ENCODE measurements around the gene AMZ2.
"Not testable (repeated sequence)": the region's sequence is repeated elsewhere in the genome, so short reads cannot be mapped to it uniquely, and the experiment has no call there.

Gene AMZ2

GRCh38 chr17:68260051-68260762, 12.4 kb downstream of the AMZ2 start:
- TF ChIP-seq CTCF (IDR thresholded peaks at IDR 0.05; ENCODE audit: low read depth, low read length, missing control alignments): no peak
- H3K36me3 ChIP-seq (replicated peaks): peaks cover 8% of the 10 kb centered on the region
- in situ Hi-C loops (cut with HindIII; ENCODE audit: low pct_ligation_motif_present, low sequenced_read_pairs): no loop called here
- H3K4me3 ChIP-seq (ENCODE audit: low read depth, low read length): no peak overlapping the region
- no peaks in the 10 kb centered on the region for H3K27me3 ChIP-seq (replicated peaks)
- H3K27ac ChIP-seq: no peak overlapping the region
- no peak for DNase-seq

GRCh38 chr17:68262467-68262866, 14.6 kb downstream of the AMZ2 start:
- H3K27ac ChIP-seq; in situ Hi-C loops (cut with HindIII; ENCODE audit: low pct_ligation_motif_present, low sequenced_read_pairs); H3K27me3 ChIP-seq (replicated peaks); H3K36me3 ChIP-seq (replicated peaks); H3K4me3 ChIP-seq (ENCODE audit: low read depth, low read length); DNase-seq: not testable (repeated sequence)

- H3K4me3 ChIP-seq (ENCODE audit: low read depth, low read length); H3K36me3 ChIP-seq (replicated peaks); H3K27ac ChIP-seq; in situ Hi-C loops (cut with HindIII; ENCODE audit: low pct_ligation_motif_present, low sequenced_read_pairs); DNase-seq; H3K27me3 ChIP-seq (replicated peaks): not testable (repeated sequence)
- TF ChIP-seq CTCF (IDR thresholded peaks at IDR 0.05; ENCODE audit: low read depth, low read length, missing control alignments): peak; percentile 54
These were observed 15.3 kb downstream of the AMZ2 start for GRCh38 chr17:68263101-68263681.

GRCh38 chr17:68265833-68266232, 18.0 kb downstream of the AMZ2 start:
- H3K27me3 ChIP-seq (replicated peaks); H3K4me3 ChIP-seq (ENCODE audit: low read depth, low read length); in situ Hi-C loops (cut with HindIII; ENCODE audit: low pct_ligation_motif_present, low sequenced_read_pairs); DNase-seq; H3K27ac ChIP-seq; H3K36me3 ChIP-seq (replicated peaks): not testable (repeated sequence)

GRCh38 chr17:68273722-68274121, 25.9 kb downstream of the AMZ2 start:
- Histone ChIP-seq H3K36me3 (replicated peaks) (no peaks in the 10 kb centered on the region), H3K27ac (no peak overlapping the region), H3K27me3 (replicated peaks) (no peaks in the 10 kb centered on the region), H3K4me3 (ENCODE audit: low read depth, low read length) (no peak overlapping the region)
- no peak for TF ChIP-seq CTCF (IDR thresholded peaks at IDR 0.05; ENCODE audit: low read depth, low read length, missing control alignments)
- in situ Hi-C loops (cut with HindIII; ENCODE audit: low pct_ligation_motif_present, low sequenced_read_pairs): no loop called here
- no peak for DNase-seq

GRCh38 chr17:68276339-68276738, 28.5 kb downstream of the AMZ2 start:
- H3K27me3 ChIP-seq (replicated peaks); H3K27ac ChIP-seq; in situ Hi-C loops (cut with HindIII; ENCODE audit: low pct_ligation_motif_present, low sequenced_read_pairs); H3K36me3 ChIP-seq (replicated peaks); H3K4me3 ChIP-seq (ENCODE audit: low read depth, low read length); DNase-seq: not testable (repeated sequence)

- Histone ChIP-seq H3K27me3 (replicated peaks) (no peaks in the 10 kb centered on the region), H3K27ac (no peak overlapping the region), H3K4me3 (ENCODE audit: low read depth, low read length) (no peak overlapping the region), H3K36me3 (replicated peaks) (no peaks in the 10 kb centered on the region)
- DNase-seq: no peak
- in situ Hi-C loops (cut with HindIII; ENCODE audit: low pct_ligation_motif_present, low sequenced_read_pairs): no loop called here
- no peak for TF ChIP-seq CTCF (IDR thresholded peaks at IDR 0.05; ENCODE audit: low read depth, low read length, missing control alignments)
These were observed 30.0 kb downstream of the AMZ2 start for GRCh38 chr17:68277807-68278206.

GRCh38 chr17:68281965-68282364, 34.1 kb downstream of the AMZ2 start:
- in situ Hi-C loops (cut with HindIII; ENCODE audit: low pct_ligation_motif_present, low sequenced_read_pairs); H3K36me3 ChIP-seq (replicated peaks); H3K27me3 ChIP-seq (replicated peaks): not testable (repeated sequence)

More at GRCh38 chr17:68281965-68282364, 34.1 kb downstream of the AMZ2 start:
- H3K27ac ChIP-seq; H3K4me3 ChIP-seq (ENCODE audit: low read depth, low read length); DNase-seq: not testable (repeated sequence)

All from brain microvascular endothelial cell (primary cell).